ENCODE measurements around the gene BEND6.

BEND6 gene, protein sequence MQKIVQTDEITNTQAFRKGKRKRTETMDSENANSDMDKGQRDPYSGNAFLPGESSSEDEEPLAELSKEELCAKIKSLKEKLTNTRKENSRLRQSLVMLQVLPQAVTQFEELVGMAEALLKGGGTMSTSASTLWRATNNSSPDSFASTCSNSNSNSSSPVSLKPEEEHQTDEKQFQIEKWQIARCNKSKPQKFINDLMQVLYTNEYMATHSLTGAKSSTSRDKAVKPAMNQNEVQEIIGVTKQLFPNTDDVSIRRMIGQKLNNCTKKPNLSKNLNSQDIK

DNA sequence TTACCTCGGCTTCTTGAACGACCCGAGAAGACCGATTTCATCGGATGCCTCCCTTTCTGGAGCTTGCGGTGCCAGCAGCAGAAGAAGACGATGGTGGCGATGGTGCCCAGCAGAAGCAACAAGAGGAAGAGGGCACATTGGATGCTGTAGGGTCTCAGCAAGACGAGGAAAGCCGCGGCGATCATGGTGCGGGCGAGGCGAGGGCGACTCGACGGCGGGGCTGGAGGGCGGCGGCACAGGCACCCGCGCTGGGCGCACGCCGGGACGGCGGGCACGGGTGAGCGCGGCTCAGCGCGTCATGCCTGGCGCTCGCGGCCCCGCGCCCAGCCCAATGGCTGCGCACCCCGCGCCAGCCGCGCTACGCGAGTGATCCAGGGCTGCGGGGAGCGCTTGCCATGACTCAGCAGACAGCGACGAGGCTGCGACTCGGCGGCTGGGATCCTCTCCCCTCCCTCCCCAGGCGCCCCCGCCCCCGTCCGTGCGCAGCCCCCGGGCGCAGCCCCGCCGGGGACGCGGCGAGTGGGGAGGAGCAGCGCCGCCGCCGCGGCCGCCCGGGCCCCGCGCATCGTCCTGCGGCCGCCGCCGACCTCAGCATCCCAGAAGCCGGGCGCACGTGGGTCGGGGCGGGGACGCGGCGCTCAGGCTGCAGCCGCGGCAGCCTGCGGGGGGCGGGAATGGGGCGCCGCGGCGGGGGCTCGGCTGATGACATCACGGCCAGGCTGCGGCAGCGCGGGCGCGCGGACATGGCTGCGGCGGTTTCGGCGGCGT, at the start of gene BEND6:
BEND6 (plus strand) TSS at position 705 of the 768 bp plus-strand sequence. CDS start 26,704 bp downstream, outside the sequence.
- DNase-seq = no peak

DNA sequence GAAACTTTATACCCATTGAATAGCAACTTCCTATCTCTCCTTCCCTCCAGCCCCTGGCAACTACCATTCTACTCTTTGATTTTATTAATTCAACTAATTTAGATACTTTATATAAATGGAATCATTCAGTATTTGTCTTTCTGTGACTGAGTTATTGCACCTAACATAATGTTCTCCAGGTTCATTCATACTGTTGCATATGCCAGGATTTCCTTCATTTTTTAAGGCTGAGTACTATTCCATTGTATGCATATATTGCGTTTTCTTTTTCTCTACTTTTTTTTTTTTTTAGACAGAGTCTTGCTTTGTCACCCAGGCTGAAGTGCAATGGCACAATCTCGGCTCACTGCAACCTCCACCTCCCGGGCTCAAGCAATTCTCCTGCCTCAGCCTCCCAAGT, 49.5 kb upstream of the BEND6 start:
- DNase-seq = no peak

DNA sequence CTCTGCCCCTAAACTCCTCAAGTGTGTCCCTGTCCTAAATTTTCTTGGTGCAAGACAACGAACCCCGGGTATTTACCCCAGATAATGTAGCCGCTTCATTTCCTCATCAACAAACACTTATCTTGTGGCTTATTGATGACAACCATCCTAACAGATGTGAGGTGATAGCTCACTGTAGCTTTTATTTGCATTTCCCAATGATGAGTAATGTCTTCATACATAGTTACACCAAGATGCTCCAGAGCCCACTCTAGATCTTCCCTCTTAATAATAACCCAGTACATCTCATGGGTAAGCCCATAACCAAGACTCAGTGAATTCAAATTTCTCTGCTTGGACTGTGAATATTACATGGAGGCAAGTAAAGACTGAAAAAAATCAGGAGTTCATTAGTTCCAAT, 48.2 kb upstream of the BEND6 start:
- no peak for DNase-seq

DNA sequence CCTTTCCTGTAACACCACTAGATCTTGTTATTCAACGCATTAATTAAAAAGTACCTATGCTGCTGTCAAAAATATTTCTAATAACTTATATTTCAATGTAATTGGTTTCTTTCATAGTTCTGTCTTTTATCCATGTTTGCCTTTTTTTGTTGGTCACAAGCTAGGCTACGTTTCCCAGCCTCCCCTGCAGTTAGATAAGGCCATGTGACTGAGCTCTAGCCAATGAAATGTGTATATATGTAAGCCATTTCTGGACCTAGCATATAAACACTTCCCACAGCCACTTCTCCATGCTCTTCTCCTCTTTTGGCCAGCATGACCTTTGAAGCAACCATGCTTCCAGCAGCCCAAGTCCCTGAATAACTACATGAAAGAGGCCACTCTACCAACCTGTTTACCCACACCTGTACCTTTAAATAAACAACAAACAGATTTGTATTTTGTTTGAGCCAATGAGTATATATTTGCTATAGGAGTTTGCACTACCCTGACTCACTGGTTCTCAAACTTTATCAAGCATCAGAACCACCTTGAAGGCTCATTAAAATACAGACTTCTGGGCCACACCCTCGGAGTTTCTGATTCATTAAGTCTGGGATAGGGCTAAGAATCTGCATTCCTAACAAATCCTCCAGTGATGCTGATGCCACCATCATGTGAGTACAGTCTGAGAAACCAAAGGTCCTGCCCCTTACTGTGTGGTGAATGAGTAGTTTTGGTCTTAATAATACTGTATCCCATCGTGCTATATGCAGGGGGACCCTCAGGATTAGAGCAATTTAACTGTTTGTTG, 45.6 kb upstream of the BEND6 start:
- DNase-seq = no peak

DNA sequence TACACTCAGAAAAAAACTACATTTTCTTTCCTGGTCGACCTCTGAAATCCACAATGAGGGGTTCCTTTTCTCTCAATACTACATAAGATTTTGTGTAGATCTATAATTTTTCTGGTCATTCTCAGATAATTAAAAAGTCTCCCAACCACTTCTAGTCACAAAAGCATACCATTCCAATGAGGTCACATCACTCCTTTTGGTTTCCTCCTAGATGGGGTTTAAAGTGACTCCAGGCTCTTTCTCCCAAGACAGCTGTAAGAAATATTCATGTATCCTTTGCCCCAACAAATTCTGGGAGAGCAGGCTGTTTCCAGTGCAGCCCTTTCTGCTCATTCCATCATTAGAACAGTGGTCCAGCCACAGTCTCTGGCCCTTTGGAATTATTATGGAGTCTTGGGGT, 43.1 kb upstream of the BEND6 start:
- DNase-seq = no peak

DNA sequence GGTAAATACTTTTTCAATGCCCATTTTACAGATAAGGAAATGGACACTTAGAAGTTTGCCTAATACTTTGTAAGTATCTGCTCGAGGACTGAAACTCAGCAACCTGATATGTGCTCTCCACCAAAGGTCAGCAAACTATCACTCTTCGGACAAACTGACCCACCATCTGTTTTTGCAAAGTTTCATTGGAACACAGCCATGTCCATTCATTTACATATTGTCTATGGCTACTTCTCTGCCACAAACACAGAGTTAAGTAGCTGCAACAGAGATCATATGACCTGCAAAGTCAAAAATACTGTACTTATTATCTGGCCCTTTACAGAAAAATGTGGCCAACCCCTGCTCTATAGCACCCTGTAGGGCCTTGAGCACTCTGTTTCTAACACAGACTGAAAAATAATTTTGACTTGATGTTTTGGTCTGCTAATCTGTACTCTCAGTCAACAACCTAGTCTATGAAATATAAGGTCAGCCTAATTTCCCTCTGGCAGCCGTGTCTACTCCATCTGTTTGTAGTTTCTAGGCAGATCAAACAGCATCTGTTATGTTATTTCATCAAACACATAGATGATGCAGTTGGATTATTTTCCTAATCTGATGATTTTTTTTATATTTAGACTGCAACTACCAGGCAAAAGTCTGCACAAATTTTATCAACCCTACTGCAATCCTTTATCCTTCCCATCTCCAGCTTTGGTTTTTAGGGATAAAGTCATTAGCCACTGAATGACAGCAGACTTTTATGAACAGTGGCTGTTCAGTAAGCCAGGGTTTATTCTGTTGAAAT, 41.4 kb upstream of the BEND6 start:
- no peak for DNase-seq

DNA sequence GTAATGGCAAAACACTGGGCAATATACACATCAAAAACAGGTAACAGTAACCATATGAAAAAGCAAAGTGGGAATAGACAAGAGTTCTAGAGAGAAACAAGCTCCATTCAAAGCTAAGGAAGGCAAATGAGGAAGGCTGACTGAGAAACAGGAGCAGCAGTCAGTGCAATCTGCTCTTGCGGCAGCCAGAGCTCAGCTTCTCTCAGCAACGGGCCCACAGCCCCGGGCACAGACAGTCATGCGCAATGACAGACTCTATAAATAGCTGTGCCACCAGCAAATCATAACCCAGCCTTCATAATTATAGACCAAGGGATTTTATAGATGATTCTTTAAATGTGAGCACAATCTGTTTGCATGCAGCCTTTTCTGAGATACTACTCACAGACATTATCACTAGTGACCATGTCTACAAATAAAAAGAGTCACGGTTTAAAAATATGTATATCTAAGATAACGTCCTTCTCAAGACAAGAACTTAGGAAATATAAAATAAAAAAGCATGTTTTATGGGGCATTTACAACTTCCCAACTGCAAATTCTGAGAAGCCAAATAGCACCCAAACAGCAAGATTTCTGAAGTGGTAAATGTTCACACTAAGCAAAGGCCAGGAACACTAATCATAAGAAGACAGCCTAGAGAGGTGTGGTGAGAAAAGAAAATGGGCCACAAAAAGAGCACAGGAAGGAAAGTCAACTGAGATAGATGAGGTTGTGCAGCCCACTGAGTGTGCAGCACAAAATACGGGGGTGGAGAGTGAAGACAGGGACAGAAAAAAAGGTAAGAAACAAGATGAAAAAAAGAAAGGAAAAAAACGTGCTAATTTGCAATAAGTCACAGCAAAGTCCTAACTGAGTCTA, 39.9 kb upstream of the BEND6 start:
- DNase-seq = no peak

DNA sequence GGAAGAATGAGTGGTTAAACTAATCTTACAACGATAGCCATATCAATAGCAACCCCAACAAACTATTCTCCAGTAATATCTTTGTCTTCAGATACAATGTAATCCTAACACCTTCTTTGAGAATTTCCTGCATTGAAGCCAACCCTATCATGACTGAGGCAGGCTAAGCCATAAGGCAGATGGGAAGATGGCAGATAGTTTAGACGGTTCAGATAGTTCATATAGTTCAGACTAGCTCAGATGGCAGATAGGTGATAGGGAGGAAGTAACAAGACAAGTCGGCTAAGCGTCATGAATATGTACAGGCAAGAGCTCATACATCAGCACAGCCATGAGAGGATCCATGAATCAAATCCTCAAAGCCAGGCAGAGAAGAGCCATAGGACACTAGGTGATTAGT, 39.1 kb upstream of the BEND6 start:
- no peak for DNase-seq

DNA sequence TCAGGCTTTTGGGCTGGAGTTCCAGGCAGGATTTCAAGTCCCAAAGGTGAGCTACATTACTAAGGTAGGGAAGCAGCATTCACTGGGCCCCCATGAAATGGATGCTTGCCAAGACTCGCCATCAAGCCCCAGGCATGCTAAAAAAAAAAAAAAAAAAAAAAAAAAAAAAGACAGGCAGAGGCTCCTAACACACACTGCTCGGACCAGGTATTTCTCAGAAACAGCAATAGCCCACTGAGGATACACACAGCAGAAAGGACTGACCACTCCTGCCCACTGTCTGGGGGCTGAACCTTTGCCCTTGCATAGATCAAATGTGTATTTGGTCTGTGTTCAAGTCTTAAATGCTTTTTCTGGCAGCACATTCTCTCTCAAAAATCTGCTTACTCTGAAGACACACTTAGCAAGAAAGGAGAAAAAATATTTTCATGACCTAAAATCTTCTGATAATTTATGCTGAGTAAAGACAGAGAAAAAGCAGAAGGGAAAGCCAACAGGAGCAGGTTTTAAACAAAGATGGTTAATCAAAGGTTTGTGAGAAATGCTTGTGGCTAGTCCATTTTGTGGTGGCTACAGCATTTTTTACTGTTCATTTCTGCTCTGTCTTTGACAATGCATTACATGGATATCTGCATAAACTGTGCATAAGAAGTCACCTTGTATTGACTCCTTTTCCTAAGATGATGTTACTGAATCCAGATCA, 37.9 kb upstream of the BEND6 start:
- no peak for DNase-seq

DNA sequence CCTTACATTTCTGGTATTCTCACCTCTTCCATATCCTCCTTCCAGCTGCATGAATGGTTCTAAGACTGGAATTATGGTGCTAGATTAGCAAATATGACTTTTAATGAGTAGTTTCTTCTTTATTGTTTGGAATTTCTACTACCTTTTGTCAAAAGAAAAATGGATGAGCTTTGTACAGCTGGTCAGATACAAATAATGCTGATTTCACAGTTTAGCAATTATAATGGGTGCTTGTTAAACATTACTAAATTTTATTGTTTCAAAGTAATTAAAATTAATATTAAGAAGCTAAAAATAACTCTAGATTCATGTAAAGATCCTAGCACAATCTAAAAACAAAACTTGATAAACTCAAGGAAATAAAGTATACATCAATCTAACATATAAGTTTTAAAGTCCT, 32.3 kb upstream of the BEND6 start:
- no peak for DNase-seq

DNA sequence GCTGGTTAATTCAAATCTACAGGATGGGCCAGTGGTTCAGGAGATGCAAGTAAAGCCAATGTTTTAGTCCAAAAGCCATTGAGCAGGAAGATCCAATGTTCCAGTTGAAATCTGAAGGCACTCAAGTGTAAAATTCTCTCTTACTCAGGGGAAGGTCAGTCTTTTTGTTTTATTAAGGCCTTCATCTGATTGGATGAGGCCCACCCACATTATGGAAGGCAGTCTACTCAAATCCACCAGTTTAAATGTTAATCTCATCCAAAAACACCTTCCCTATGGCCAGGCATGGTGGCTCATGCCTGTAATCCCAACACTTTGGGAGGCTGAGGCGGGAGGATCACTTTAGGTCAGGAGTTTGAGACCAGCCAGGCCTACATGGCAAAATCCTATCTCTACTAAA, 31.3 kb upstream of the BEND6 start:
- no peak for DNase-seq

DNA sequence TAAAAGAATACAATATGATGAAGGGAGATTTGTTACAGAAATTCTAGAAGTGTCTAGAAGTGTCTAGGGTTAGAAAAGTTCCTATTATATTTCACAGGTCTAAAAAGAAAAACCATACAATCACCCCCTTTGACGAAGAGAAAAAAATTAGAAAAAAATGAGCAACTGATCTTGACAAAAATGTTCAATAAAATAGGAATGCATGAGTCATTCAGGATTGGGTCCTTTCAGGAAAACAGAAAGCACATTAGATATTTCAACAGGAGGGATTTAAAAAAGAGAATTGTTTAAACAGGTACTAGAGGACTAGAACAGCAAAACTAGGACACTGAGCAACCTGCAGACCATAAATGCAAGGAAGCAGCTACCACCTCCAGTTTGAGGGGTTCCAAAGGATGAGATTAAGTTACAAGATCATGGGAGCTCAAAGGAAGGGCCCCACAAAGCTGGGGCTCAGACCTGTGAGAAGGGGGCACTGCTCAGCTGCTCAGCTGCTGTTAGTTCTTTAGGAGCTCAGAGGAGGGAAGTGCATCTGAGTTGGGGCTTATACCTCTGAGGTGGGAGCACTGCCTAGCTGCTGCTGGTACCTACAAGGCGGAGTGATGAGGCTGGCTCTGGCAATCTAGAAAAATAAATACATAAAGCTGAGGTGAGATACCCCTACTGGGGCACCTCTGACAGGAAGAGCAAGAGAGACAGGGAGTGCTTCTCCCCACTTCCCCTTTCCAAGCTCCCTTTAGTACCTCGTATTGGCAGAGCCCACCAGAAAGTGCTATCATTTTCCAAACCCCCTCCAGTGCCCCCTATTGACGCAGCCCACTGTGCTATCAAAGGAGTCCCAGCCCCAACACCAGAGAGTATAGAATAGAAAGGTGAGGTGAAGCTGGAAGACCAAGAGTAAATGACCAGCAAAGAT, 27.1 kb upstream of the BEND6 start:
- no peak for DNase-seq

DNA sequence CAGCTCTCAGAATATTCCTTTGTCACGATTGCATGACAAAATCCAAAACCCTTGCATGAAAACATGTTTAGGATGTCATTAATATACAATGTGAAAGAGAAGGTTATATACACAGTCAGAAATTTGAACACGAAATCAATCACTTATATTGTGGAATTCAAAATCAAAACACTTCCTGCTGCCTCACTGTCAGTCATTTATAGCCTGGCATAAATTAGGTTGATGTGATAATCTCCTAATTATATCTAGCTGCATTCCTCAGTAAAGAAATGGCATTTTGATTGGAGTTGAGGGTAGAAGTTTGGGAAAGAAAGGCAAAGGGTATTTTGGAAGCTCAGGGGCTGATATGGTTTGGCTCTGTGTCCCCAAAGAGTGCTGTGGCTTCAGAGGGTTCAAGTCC, 24.1 kb upstream of the BEND6 start:
- no peak for DNase-seq

DNA sequence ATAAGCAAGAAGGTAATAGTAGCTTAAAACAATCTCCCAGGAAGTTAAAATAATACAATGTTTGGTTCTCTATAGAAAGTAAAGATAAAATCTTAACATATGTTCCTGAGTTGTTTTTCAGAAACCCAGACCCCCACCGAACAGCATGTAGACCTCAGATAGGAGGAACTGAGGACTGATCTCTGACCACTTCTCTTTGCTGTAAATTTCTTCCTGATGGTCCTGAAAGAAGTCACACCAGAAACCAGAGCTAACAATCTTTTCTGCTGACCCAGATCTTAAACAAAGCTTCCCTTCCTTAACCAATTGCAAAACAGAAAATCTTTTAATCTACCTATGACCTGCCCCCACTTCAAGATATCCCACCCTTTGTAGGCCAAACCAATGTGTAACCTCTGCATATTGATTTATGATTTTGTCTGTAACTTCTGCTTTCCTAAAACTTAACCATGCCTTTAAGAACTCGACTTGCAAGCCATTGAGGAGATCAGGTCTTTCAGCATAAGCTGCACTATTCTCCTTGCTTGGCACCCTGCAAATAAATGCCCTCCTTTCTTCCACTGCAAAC, 21.9 kb upstream of the BEND6 start:
- DNase-seq = no peak

DNA sequence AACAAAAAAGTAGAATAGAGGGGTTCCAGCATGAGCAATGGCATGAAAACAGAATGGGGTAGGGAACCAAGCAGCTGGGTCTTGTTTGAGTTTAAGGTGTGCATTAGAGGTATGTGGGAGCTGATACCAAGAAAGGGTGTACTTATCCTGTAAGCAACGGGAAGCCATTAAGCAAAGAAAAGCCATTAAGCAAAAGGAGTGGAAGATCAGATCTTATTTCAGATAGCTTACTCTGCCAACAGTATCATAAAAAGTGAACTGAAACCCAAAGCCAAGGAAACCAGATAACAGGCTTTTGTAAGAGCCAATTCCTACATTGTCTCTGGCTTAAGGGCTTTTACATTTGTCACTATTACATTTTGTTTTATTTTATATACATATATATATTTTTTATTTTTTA, 21.3 kb upstream of the BEND6 start:
- no peak for DNase-seq

DNA sequence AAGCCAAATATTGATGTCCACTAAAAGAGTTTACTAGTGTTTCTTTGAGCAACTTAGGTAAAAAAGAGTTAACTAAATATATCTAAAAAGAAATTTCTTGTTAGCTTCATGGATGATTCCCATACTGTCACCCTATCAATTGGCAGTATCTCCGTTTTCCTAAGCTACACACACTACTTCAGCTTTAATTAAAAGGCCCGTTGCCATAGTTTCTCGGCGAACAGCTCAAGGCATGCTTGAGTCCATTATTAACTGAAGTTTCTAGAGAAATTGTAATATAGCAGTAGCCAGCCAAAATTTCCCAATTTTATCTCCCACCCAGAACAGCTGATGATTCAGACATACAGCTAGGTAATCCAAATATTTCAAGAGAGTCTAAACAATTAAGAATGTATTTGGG, 20.0 kb upstream of the BEND6 start:
- no peak for DNase-seq

DNA sequence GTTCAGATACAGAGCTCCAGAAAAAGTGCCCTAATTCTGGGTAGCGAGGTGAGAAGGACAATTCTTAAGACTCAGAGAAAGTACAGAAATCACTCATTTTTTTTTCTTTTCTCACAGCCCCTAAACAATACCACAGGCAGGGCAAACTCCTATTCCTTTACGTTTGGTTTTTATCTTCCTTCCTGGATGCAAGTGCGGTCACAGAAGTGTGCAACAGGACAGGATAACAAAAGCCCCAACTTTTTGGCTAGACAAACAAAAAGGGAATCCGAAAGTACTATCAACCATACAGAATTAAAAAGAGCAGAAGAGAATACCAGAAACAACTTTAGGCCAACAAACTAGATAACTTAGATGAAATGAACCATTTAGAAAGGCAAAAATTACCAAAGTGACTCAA, 18.4 kb upstream of the BEND6 start:
- DNase-seq = no peak

DNA sequence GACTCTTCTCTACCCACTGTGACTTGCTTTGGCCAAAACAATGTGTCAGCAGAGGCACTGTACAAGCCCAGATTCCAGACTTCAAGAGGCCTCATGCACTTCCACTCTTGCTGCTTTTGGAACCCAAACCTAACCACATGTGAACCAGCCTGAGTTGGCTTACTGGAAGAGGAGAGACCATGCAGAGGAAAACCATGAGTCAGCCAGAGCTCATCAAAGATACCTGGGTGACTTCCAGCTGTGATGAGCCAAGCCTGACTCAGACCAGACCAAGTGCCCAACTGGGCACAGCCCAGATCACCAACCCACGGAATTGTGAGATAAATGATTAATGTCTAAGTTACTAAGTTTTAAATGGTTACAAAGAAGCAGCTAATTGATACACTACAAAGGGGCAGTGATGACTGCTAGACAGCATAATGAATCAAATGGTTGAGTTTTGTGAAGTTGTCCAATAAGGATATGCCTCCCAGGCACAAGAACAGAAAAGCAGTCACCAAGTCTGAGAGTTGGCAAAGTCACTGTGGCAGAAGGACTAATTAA, 16.2 kb upstream of the BEND6 start:
- no peak for DNase-seq

DNA sequence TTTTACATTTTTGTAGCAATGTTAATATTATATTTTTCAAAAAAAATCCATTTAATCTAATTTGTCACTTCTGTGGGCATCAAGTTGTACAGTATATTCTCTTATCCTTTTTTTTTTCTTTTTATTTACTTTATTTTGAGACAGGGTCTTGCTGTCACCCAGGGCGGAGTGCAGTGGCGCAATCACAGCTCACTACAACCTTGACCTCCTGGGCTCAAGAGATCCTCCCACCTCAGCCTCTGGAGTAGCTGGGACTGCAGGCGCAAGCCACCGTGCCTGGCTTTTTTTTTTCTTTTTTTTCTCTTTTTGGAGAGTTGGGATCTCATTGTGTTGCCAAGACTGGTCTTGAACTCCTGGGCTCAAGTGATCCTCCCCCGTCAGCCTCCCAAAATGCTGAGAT, 14.4 kb upstream of the BEND6 start:
- no peak for DNase-seq

DNA sequence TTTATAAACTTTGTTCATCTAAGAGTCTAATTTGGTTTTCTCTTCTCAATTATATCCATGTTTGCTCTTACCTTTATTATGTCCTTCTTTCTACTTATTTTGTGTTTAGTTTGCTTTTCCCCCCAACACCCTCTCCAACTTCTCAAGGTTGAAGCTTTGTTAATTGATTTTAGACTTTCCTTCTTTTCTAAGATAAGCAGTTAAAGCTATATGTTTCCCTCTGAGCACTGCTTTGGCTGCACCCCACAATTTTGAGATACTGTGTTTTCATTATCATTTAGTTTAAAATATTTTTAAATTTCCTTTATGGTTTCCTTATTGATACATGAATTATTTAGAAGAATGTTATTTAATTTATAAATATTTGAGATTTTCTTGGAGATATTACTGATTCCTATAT, 13.9 kb upstream of the BEND6 start:
- no peak for DNase-seq
